AG04450 (cell line): ENCODE measurements around the gene SFTPA2. TPM values are rescaled to one million over a fixed set of nuclear protein-coding genes. Genes with fewer than 3 reads are reported as not detected.
"Not testable (repeated sequence)": the region's sequence is repeated elsewhere in the genome, so short reads cannot be mapped to it uniquely, and the experiment has no call there.

Experiments used
- CTCF ChIA-PET: fragments of 300-600, 350-600 bp; formaldehyde crosslinking; extraction: SDS; loops from one replicate; lab custom pipeline; 2022; ENCODE audit warnings: antibody characterized with exemption, inconsistent platforms; lab: Charles Lee
- POLR2A ChIA-PET: fragments of 350-600 bp; formaldehyde crosslinking; extraction: SDS; loops from one replicate; lab custom pipeline; 2021; ENCODE audit warnings: antibody characterized with exemption, inconsistent platforms; lab: Yijun Ruan, JAX
- DNase-seq: peaks from one replicate; pipeline ENCODE4 v3.0.0-alpha.2; 2011; ENCODE audit warnings: low read depth, low spot score
- H3K27ac ChIP-seq: one replicate; pipeline ENCODE4 v1.5.1; 2012; ENCODE audit warnings: low read depth, low read length, control low read depth
- H3K27me3 ChIP-seq: one replicate; pipeline ENCODE4 v1.6.0; 2012; ENCODE audit warnings: low read length; ENCODE audit not compliant: control insufficient read depth, insufficient read depth
- H3K4me3 ChIP-seq: 2 replicates; pipeline ENCODE4 v1.5.1; 2011; ENCODE audit warnings: mild to moderate bottlenecking, low read depth, low read length, control low read depth
- H3K9me3 ChIP-seq: 2 replicates; pipeline ENCODE4 v1.5.1; 2012; ENCODE audit warnings: low read length; ENCODE audit not compliant: control insufficient read depth, insufficient read depth
- polyA plus RNA-seq: library from polyadenylated mRNA; depleted of rRNA; stranded (reverse); fragments of >200 nt; gene quantifications from 2 replicates; pipeline ENCODE4 v1.2.3, GENCODE V29; 2011; rRNA removed
- small RNA-seq: library from RNA; depleted of rRNA; stranded (forward); fragments of <200 nt; gene quantifications from one replicate; pipeline ENCODE3, GENCODE V24; 2012; ENCODE audit warnings: low read depth; ENCODE audit not compliant: insufficient read length
- TF ChIP-seq, protein P1 (sequence below): IDR thresholded peaks from 2 replicates; pipeline ENCODE4 v1.5.1; 2011; ENCODE audit warnings: low read depth, low read length, control low read depth, inconsistent platforms

Gene SFTPA2
- polyA plus RNA-seq, 1 experiment, result not detected

DNA sequence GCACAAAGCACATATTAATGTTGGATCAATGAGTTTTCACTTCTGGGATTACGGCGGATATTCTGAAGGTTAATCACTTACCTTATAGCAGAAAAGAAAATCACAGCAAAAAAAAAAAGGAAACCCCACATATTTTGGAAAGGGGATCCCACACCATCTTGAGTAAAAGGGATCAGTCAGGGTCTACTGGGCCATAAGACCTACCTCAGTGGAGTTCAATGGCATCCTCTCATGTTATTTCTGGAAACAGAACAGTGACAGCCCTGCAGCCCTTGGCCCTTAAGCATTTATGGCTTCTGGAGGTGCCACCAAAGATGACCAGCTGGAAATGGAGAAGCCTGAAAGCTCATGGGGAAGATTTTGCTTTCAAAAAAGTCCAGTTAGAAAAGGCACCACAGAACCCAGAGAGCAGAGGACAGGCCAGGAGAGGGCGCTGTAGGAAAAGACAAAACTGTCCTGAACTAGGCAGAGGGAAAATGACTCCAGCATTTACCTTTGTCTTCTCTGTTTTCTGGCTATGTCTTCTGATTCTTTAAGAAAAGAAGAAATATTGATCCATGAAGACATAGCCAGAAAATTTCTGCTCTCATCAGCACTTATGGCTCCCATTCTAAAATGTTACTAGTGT, 50.8 kb downstream of the SFTPA2 start:
- H3K4me3 ChIP-seq, H3K9me3 ChIP-seq, CTCF ChIA-PET, H3K27ac ChIP-seq, DNase-seq, POLR2A ChIA-PET, H3K27me3 ChIP-seq: not testable (repeated sequence)

GRCh38 chr10:79508245-79508644, 52.0 kb downstream of the SFTPA2 start:
- H3K4me3 ChIP-seq, H3K27me3 ChIP-seq, POLR2A ChIA-PET, H3K27ac ChIP-seq, H3K9me3 ChIP-seq, DNase-seq: not testable (repeated sequence)
- CTCF ChIA-PET, result interaction anchor here (0.7 to 1.0 kb wide), 2 partner anchors 21 to 134 kb away, joined by 3 to 4 read pairs; no protein-coding TSS in a partner anchor

- TF ChIP-seq, protein P1, sequence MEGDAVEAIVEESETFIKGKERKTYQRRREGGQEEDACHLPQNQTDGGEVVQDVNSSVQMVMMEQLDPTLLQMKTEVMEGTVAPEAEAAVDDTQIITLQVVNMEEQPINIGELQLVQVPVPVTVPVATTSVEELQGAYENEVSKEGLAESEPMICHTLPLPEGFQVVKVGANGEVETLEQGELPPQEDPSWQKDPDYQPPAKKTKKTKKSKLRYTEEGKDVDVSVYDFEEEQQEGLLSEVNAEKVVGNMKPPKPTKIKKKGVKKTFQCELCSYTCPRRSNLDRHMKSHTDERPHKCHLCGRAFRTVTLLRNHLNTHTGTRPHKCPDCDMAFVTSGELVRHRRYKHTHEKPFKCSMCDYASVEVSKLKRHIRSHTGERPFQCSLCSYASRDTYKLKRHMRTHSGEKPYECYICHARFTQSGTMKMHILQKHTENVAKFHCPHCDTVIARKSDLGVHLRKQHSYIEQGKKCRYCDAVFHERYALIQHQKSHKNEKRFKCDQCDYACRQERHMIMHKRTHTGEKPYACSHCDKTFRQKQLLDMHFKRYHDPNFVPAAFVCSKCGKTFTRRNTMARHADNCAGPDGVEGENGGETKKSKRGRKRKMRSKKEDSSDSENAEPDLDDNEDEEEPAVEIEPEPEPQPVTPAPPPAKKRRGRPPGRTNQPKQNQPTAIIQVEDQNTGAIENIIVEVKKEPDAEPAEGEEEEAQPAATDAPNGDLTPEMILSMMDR, result no peak
- ChIA-PET CTCF (interaction anchor here (1.0 kb wide), 1 partner anchor 20 kb away, joined by 3 read pairs; no protein-coding TSS in a partner anchor), POLR2A (no interaction called here)
- Histone ChIP-seq H3K4me3 (no peak overlapping the region), H3K27me3 (no peaks in the 10 kb centered on the region), H3K27ac (no peak overlapping the region), H3K9me3 (no peaks in the 10 kb centered on the region)
- no peak for DNase-seq
Observed at GRCh38 chr10:79507440-79508167, 52.6 kb downstream of the SFTPA2 start.

Small RNAs within 50 kb of the gene (small RNA-seq; reads per million reads assigned to genes)
- gene BX248123.2 (not detected), gene RPS12P18 (not detected)

Other genes starting within 250 kb of the SFTPA2 start
- 68.6 and 77.2 TPM in 2 replicates for gene PPIF, start 212.9 kb downstream of the SFTPA2 start, polyA plus RNA-seq
- 37.4 and 46.0 TPM in 2 replicates for gene ZCCHC24, start 114.8 kb downstream of the SFTPA2 start, polyA plus RNA-seq
- gene EIF5AL1, start 47.9 kb downstream of the SFTPA2 start, polyA plus RNA-seq, result 1.1 and 1.4 TPM in 2 replicates
- not detected in 2 replicates for gene SFTPA1, start 50.5 kb upstream of the SFTPA2 start, polyA plus RNA-seq
- gene NUTM2B, start 142.8 kb upstream of the SFTPA2 start, polyA plus RNA-seq, result 0.11 TPM in 1 of 2 replicates, not detected in the other